Measurements from ENCODE around the gene PTPN12.

Gene PTPN12

DNA sequence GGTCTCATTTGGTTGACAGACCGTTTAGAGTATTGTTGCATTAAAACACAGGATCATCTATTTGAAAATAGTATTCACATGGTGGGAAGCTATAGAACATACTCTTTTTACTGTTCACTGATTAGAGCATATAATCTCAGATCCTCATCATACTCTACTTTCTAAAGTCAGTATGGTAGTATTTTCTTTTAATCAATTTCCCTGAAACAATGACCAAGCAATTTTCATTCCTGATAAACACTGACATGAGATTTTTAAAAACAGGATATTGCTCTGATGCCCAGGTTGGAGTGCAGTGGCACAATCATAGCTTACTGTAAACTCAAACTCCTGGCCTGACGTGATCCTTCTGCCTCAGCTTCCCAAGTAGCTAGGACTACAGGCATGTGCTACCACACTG is 63.9 kb downstream of the PTPN12 start:
- TF ChIP-seq, protein P1, sequence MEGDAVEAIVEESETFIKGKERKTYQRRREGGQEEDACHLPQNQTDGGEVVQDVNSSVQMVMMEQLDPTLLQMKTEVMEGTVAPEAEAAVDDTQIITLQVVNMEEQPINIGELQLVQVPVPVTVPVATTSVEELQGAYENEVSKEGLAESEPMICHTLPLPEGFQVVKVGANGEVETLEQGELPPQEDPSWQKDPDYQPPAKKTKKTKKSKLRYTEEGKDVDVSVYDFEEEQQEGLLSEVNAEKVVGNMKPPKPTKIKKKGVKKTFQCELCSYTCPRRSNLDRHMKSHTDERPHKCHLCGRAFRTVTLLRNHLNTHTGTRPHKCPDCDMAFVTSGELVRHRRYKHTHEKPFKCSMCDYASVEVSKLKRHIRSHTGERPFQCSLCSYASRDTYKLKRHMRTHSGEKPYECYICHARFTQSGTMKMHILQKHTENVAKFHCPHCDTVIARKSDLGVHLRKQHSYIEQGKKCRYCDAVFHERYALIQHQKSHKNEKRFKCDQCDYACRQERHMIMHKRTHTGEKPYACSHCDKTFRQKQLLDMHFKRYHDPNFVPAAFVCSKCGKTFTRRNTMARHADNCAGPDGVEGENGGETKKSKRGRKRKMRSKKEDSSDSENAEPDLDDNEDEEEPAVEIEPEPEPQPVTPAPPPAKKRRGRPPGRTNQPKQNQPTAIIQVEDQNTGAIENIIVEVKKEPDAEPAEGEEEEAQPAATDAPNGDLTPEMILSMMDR (IDR thresholded peaks at IDR 0.05; ENCODE audit: extremely low read depth, missing control alignments): no peak
- DNase-seq (ENCODE audit: low spot score): no peak

DNA sequence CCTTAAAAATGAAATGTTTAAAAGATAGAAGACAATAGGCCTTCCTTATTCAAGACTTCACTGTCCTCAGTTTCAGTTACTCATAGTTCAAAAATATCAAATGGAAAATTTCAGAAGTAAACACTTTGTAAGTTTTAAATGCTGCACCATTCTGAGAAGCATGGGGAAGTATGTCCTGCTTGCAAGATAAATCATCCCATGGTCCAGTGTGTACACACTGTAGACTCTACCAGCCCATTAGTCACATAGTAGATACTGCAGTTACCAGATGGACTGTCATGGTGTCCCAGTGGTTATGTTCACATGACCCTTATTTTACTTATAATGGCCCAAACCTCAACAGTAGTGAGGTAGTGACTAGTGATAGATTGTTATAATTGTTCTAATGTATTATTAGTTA is 69.5 kb downstream of the PTPN12 start:
- TF ChIP-seq, protein P1 (IDR thresholded peaks at IDR 0.05; ENCODE audit: extremely low read depth, missing control alignments): no peak

DNA sequence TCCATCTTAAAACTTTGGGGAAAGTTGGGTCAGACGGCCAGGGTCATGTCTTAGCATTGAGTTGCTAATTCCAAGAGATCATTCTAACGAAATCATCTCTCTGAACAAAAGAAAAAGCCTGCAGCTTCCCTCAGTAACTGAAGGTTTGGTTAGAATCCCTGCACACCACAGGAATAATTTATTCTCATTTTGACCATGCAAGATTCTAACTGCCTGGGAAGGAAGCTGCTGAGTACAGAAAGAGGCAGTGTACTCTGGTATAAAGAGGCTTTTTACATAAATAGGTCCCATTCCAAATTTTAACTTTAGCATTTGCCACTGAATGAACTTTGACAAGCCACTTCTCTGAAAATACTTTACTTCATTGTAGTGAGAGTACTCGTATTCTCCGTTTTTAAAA is 82.2 kb downstream of the PTPN12 start:
- TF ChIP-seq, protein P1 (IDR thresholded peaks at IDR 0.05; ENCODE audit: extremely low read depth, missing control alignments): no peak
- no peak for DNase-seq (ENCODE audit: low spot score)

More for the DNA sequence above, 69.5 kb downstream of the PTPN12 start:
- DNase-seq (ENCODE audit: low spot score): no peak

DNA sequence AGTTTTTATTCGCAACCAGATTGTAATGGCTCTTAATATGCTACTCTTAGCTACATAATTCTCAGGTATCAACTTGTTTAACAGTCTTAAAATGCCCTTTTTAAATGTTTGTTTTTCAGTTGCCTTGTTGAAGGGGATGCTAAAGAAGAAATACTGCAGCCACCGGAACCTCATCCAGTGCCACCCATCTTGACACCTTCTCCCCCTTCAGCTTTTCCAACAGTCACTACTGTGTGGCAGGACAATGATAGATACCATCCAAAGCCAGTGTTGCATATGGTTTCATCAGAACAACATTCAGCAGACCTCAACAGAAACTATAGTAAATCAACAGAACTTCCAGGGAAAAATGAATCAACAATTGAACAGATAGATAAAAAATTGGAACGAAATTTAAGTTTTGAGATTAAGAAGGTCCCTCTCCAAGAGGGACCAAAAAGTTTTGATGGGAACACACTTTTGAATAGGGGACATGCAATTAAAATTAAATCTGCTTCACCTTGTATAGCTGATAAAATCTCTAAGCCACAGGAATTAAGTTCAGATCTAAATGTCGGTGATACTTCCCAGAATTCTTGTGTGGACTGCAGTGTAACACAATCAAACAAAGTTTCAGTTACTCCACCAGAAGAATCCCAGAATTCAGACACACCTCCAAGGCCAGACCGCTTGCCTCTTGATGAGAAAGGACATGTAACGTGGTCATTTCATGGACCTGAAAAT is 89.7 kb downstream of the PTPN12 start:
- TF ChIP-seq, protein P1 (IDR thresholded peaks at IDR 0.05; ENCODE audit: extremely low read depth, missing control alignments): no peak
- no peak for DNase-seq (ENCODE audit: low spot score)

DNA sequence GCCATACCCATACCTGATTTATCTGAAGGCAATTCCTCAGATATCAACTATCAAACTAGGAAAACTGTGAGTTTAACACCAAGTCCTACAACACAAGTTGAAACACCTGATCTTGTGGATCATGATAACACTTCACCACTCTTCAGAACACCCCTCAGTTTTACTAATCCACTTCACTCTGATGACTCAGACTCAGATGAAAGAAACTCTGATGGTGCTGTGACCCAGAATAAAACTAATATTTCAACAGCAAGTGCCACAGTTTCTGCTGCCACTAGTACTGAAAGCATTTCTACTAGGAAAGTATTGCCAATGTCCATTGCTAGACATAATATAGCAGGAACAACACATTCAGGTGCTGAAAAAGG is 90.2 kb downstream of the PTPN12 start:
- TF ChIP-seq, protein P1 (IDR thresholded peaks at IDR 0.05; ENCODE audit: extremely low read depth, missing control alignments): no peak
- DNase-seq (ENCODE audit: low spot score): no peak

DNA sequence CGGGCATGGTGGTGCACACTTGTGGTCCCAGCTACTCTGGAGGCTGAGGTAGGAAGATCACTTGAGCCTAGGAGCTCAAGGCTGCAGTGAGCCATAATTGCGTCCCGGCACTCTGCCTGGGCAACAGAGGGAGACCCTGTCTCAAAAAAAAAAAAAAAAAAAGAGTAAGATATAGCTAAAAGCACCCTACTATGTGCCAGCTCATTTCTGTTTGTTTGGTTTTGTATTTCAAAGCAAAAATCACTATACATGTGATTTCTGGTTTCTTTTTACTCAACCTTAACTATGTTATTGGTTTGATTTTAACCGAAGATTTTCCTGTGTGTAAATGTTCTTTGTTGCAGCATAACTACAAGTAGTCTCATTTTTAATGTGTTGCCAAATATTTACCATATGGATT is 92.7 kb downstream of the PTPN12 start:
- TF ChIP-seq, protein P1 (IDR thresholded peaks at IDR 0.05; ENCODE audit: extremely low read depth, missing control alignments): no peak
- DNase-seq (ENCODE audit: low spot score): no peak

DNA sequence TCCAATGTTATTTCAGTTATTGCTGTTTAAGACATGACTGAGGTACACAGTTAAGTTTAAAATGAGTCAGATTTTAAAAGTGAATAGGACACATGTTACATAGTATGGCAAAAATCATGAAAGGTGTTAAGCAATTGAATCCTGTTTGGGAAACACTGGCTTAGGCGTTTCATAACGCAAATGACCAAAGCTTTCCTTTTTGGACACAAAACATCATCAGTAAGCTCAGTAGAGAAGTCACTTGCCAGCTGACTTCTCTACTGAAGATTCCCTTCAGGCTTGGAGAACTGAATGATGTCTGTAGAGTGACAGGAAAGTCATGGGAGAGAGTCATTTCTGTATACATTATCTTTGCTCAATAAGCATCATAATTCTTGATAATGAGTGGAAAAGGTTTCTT is 94.7 kb downstream of the PTPN12 start:
- no peak for DNase-seq (ENCODE audit: low spot score)
- TF ChIP-seq, protein P1 (IDR thresholded peaks at IDR 0.05; ENCODE audit: extremely low read depth, missing control alignments): no peak
